ENCODE measurements around the gene ALK. TPM values are rescaled to one million over a fixed set of nuclear protein-coding genes. Genes with fewer than 3 reads are reported as not detected.

The ALK gene
- total RNA-seq, 1 donor from 2014 or later = 0.08 TPM

- ATAC-seq (no peak), DNase-seq (ENCODE audit: missing footprints) (no peak)
- intact Hi-C loops (cut with DNase I) = no loop called here
Measured at GRCh38 chr2:29430382-29431112, 490.8 kb downstream of the ALK start.

- DNase-seq (ENCODE audit: missing footprints) (no peak), ATAC-seq (no peak)
- intact Hi-C loops (cut with DNase I) = no loop called here
Measured at GRCh38 chr2:29426354-29426753, 495.0 kb downstream of the ALK start.

DNA sequence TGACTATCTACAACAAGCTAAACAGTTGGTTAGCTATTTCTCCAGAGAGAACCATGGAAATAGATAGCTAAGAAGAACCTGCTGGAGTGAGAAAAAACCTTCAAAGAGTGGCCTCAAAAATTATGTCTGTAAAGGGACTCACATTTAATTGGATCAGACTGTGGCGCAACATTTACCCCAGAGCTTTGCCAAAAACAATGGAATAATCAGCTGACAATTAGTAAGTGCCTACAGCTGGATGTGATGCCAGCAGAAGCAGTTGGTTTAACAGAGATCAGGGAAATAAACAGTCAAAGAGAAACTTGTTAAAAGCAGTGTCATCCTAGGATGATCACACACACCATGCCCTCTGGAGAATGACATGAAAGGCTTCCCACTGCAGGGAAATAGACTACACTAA is 495.5 kb downstream of the ALK start:
- intact Hi-C loops (cut with DNase I) = no loop called here
- no peak for DNase-seq (ENCODE audit: missing footprints)
- no peak for ATAC-seq

- intact Hi-C loops (cut with DNase I) = no loop called here
- DNase-seq (ENCODE audit: missing footprints) = no peak
- ATAC-seq = no peak
Measured at GRCh38 chr2:29423061-29423666, 498.2 kb downstream of the ALK start.

DNA sequence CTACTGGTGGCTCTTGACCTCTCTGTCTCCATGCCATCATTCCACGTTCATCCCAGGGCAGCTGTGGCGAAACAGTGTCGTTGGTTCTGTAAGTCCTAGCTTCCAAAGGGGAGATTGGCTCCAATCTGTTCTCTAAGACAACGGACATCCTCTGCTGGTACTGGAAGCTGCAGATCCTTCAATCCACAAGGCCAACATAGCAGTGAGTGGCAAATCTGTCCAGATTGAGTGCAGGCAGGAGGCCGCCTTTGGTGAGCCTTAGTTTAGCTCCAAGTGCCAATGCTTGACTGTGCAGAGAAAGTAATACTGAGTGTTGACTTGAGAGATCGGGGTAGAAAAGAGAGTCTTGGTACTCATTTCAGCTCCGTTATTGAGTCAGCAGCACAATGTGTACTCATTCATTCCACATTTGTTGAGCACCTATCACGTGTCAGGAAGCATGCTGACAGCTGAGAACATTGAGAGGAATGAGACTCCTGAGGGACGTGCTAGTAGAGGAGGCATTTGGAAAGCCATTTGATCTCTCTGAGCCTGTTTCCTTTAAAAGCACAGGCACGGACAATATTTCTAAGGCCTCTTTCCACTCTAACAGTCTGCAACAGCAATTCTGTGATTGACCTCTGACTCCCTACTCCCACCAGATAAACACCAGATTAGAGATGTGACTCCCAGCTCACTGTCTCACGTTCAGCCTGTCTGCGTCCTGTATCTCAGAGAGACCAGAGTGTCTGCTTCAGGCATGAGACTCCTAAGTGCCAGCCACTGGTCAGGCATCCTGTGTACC is 500.2 kb downstream of the ALK start:
- DNase-seq (ENCODE audit: missing footprints) (no peak), ATAC-seq (peak; percentile 63)
- intact Hi-C loops (cut with DNase I) = no loop called here

GRCh38 chr2:29420464-29420863 is 500.9 kb downstream of the ALK start:
- DNase-seq (ENCODE audit: missing footprints) (no peak), ATAC-seq (no peak)
- intact Hi-C loops (cut with DNase I) = no loop called here

DNA sequence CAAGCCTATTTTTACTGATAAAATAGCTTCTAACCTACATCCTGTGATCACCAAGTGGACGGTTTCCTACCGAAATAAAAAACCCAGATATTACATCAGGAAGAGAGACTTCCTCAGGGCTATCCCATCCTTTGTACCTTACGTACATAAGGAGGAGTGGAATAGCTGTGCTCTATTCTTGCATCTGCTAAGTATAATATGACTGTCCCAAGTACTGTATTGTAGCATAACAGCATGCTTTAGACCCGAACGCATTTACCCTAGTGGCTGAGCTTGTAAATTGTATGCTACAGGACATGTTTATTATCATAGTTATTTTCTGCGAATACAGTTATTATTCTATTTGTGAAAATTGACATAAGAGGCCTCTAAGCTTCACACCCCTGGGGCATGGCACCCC is 503.8 kb downstream of the ALK start:
- ATAC-seq = no peak
- DNase-seq (ENCODE audit: missing footprints) = no peak
- intact Hi-C loops (cut with DNase I) = no loop called here

GRCh38 chr2:29412197-29412925 is 509.0 kb downstream of the ALK start:
- intact Hi-C loops (cut with DNase I) = no loop called here
- ATAC-seq = no peak
- no peak for DNase-seq (ENCODE audit: missing footprints)

GRCh38 chr2:29405707-29406106 is 515.7 kb downstream of the ALK start:
- intact Hi-C loops (cut with DNase I) = no loop called here
- DNase-seq (ENCODE audit: missing footprints) (no peak), ATAC-seq (no peak)

DNA sequence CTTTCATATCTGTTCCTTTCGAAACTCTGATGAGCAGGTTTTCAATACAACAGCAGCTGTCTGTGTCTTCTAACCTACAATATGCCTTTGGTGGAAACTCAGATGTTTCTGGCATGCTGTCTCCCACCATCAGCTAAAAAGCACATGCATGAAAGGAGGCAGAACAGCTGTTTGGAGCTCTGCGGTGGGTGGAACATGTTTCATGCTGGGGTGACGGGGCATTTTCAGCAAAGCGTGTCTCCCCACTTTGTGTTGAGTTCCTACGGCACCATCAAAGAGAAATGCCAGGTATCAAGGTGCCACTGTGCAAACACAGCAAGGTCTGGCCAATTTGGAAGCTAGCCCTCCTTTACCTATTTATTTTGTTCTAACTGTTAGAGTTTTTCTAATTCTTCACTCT is 516.1 kb downstream of the ALK start:
- DNase-seq (ENCODE audit: missing footprints) = no peak
- ATAC-seq = no peak
- intact Hi-C loops (cut with DNase I) = no loop called here

- intact Hi-C loops (cut with DNase I) = no loop called here
- DNase-seq (ENCODE audit: missing footprints) (no peak), ATAC-seq (no peak)
Measured at GRCh38 chr2:29401994-29402393, 519.4 kb downstream of the ALK start.

GRCh38 chr2:29400930-29401653 is 520.3 kb downstream of the ALK start:
- no peak for DNase-seq (ENCODE audit: missing footprints)
- no peak for ATAC-seq
- intact Hi-C loops (cut with DNase I) = no loop called here

- DNase-seq (ENCODE audit: missing footprints) (no peak), ATAC-seq (no peak)
- intact Hi-C loops (cut with DNase I) = no loop called here
Measured at GRCh38 chr2:29398384-29399237, 522.8 kb downstream of the ALK start.

GRCh38 chr2:29397713-29398112 is 523.7 kb downstream of the ALK start:
- no peak for ATAC-seq
- no peak for DNase-seq (ENCODE audit: missing footprints)
- intact Hi-C loops (cut with DNase I) = no loop called here

DNA sequence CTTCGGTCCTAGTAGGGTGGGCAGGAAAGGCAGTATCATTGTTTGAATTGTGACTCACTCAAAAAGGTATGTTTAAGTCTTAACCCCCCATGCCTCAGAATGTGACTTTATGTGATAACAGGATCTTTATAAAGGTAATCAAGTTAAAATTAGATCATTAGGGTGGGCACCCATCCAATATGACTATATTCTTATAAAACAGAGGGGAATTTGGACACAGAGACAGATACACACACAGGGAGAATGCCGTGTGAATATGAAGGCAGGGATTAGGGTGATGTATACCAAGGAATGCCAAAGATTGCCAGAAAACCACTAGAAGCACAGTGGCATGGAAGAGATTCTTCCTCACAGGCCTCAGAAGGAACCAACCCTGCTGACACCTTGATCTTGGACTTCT is 524.3 kb downstream of the ALK start:
- ATAC-seq (no peak), DNase-seq (ENCODE audit: missing footprints) (no peak)
- intact Hi-C loops (cut with DNase I) = no loop called here

DNA sequence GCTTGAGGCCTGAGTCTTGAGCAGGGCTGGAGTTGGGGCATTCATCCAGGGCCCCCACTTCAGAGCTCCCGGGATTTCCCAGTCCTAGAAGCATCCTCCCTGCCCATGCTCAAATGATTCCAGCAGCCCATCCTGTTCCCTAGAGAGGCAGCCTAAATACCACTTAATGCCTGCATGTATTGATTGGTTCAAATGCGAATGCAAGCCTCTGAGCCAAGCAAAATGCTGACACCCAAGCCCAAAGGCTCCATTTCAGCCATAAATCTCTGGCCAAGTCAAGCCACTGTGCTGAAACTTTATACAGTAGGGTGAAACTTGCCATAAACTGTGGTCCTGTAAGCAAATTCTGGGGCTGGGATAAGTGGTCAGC is 526.4 kb downstream of the ALK start:
- no peak for ATAC-seq
- intact Hi-C loops (cut with DNase I) = no loop called here

GRCh38 chr2:29394311-29394980 is 526.9 kb downstream of the ALK start:
- no peak for ATAC-seq
- DNase-seq (ENCODE audit: missing footprints) = no peak
- intact Hi-C loops (cut with DNase I) = no loop called here

More for the DNA sequence above, 526.4 kb downstream of the ALK start:
- DNase-seq (ENCODE audit: missing footprints) = no peak

Measured in Right ventricle myocardium inferior (tissue), 1 donor.